ENCODE results near the gene NEO1.
A peak's percentile ranks its signal among the peaks of the same experiment; 100 is the strongest.

The NEO1 gene

DNA sequence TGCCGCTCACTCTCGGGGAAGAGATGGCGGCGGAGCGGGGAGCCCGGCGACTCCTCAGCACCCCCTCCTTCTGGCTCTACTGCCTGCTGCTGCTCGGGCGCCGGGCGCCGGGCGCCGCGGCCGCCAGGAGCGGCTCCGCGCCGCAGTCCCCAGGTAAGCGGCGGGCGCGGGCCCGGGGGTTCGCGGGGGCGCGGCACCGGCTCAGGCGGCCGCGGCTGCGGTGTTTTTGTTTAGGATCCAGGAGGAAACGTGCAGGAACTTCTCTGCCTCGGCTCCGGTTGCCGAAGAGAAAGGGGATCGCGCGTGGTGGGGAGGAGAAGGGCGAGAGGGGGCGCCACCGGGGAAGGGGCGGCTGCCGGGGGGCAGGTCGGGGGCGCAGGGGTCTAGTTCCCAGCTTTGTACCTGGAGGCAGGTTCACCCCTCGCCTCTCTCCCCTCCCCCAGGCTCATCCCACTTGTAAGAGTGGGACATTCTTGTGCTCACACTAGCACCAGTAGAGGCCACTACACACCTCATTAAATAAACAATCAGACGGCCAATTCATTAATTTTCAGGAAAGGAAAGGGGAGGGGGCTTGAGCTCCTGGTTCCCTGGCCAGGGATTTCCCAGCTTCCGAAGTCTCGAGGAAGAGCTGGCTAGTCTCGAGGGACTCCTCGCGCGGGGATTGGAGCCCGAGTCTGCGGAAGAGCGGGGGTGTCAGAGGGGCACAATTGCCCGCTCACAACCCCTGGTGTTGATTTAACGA, 562 bp downstream of the NEO1 start:
- peaks cover 12% of the 10 kb centered on the region for H3K27me3 ChIP-seq (ENCODE audit: insufficient read depth, low read length)
- H3K9ac ChIP-seq (ENCODE audit: low read depth, low read length): peak overlapping the region; percentile 87
- peak overlapping the region; percentile 88; the same call in 1 of the 2 replicates for H3K27ac ChIP-seq (ENCODE audit: low read depth, low read length)
- H3K36me3 ChIP-seq (ENCODE audit: insufficient read depth, low read length): no peaks in the 10 kb centered on the region
- under 1% methylated on average over 54 of the region's 61 CpGs for WGBS
- peaks cover 21% of the 10 kb centered on the region for H3K4me1 ChIP-seq (ENCODE audit: insufficient read depth, low read length)
- peak overlapping the region; percentile 91 for H3K4me3 ChIP-seq (ENCODE audit: low read length)
- H3K9me3 ChIP-seq (ENCODE audit: insufficient read depth, low read depth, low read length): no peaks in the 10 kb centered on the region

GRCh38 chr15:73053398-73053723, 1.1 kb downstream of the NEO1 start:
- H3K4me3 ChIP-seq (ENCODE audit: low read length): peak overlapping the region; percentile 91
- H3K9ac ChIP-seq (ENCODE audit: low read depth, low read length): peak overlapping the region; percentile 87
- no peaks in the 10 kb centered on the region for H3K36me3 ChIP-seq (ENCODE audit: insufficient read depth, low read length)
- H3K27ac ChIP-seq (ENCODE audit: low read depth, low read length): no peak overlapping the region
- peaks cover 12% of the 10 kb centered on the region for H3K27me3 ChIP-seq (ENCODE audit: insufficient read depth, low read length)
- peaks cover 21% of the 10 kb centered on the region for H3K4me1 ChIP-seq (ENCODE audit: insufficient read depth, low read length)
- no peaks in the 10 kb centered on the region for H3K9me3 ChIP-seq (ENCODE audit: insufficient read depth, low read depth, low read length)
- 3% methylated on average over 7 of the region's 8 CpGs for WGBS

DNA sequence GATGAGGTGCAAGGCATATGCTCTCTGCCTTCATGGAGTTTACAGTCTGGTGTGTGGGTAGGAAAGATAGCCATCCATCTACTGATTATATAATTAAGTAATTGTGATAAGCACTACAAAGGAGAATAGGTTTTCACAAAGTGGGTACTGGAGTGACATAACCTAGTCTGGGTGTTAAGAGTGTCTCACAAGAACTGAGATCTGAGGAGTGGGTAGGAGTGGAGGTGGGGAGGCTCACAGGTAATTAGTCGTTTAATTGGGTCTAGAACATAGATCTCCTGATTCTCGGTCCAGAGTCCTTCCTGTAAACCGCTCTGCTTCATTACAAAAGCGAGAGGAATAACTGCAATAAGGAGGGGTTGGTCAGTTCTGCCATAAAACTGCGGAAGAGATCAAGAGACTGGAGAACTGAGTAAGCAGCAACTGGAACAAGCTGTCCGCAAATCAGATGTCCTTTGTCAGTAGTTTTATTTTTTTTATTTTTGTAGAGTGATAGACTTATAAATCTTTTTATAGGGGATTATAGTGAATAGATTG, 2.2 kb downstream of the NEO1 start:
- 90% methylated on average over 6 of the region's 6 CpGs for WGBS
- Histone ChIP-seq H3K27me3 (ENCODE audit: insufficient read depth, low read length) (peaks cover 12% of the 10 kb centered on the region), H3K9me3 (ENCODE audit: insufficient read depth, low read depth, low read length) (no peaks in the 10 kb centered on the region), H3K4me1 (ENCODE audit: insufficient read depth, low read length) (peaks cover 15% of the 10 kb centered on the region), H3K27ac (ENCODE audit: low read depth, low read length) (no peak overlapping the region), H3K36me3 (ENCODE audit: insufficient read depth, low read length) (no peaks in the 10 kb centered on the region), H3K4me3 (ENCODE audit: low read length) (no peak overlapping the region), H3K9ac (ENCODE audit: low read depth, low read length) (no peak overlapping the region)

- no peaks in the 10 kb centered on the region for H3K9me3 ChIP-seq (ENCODE audit: insufficient read depth, low read depth, low read length)
- no peaks in the 10 kb centered on the region for H3K36me3 ChIP-seq (ENCODE audit: insufficient read depth, low read length)
- peaks cover 6% of the 10 kb centered on the region for H3K4me1 ChIP-seq (ENCODE audit: insufficient read depth, low read length)
- no peak overlapping the region for H3K4me3 ChIP-seq (ENCODE audit: low read length)
- H3K9ac ChIP-seq (ENCODE audit: low read depth, low read length): no peak overlapping the region
- H3K27ac ChIP-seq (ENCODE audit: low read depth, low read length): no peak overlapping the region
- H3K27me3 ChIP-seq (ENCODE audit: insufficient read depth, low read length): no peaks in the 10 kb centered on the region
- 93% methylated on average over 3 of the region's 3 CpGs for WGBS
Observed at GRCh38 chr15:73056460-73056859, 4.2 kb downstream of the NEO1 start.

DNA sequence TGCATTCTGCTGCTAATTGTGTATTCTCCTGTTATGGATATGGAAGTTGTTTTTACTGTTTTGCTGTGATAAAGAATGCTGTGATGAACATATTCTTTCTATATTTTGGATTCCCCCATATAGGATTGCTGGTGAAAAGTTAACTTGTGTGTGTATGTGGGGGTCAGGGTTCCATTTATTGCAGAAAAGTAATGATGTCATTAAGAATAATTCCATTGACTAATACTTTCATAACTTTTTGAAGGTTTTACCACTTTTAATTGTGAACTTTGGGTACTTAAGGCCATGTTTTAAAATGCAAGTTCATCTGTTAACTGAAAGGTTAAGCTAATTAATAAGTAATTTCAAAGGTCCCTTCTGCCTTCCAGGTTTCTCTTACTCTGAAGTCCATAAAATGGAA, 6.2 kb downstream of the NEO1 start:
- H3K36me3 ChIP-seq (ENCODE audit: insufficient read depth, low read length): no peaks in the 10 kb centered on the region
- no peaks in the 10 kb centered on the region for H3K9me3 ChIP-seq (ENCODE audit: insufficient read depth, low read depth, low read length)
- H3K4me1 ChIP-seq (ENCODE audit: insufficient read depth, low read length): peaks cover 9% of the 10 kb centered on the region
- H3K27me3 ChIP-seq (ENCODE audit: insufficient read depth, low read length): no peaks in the 10 kb centered on the region
- no peak overlapping the region for H3K4me3 ChIP-seq (ENCODE audit: low read length)
- H3K27ac ChIP-seq (ENCODE audit: low read depth, low read length): no peak overlapping the region
- H3K9ac ChIP-seq (ENCODE audit: low read depth, low read length): no peak overlapping the region

DNA sequence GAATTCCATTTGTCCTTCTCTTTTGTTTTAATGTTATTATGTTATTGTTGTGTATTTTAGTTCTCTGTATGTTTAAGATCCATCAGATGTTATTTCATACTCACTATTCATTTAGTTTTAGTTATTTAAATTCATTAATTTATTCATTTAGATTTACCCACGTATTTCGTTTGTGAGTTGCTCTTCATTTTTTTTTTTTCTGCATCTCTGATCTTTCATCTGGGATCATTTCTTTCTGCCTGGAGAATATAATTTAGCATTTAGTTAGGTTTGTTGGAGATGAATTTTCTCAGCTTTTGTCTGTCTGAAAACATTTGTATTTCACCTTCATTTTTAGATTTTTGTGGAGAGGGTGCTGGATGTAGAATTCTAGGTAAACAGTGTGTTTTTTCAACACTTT, 12.9 kb downstream of the NEO1 start:
- no CpG with 5 or more reads among the region's 2 CpGs for WGBS
- H3K27me3 ChIP-seq (ENCODE audit: insufficient read depth, low read length): no peaks in the 10 kb centered on the region

DNA sequence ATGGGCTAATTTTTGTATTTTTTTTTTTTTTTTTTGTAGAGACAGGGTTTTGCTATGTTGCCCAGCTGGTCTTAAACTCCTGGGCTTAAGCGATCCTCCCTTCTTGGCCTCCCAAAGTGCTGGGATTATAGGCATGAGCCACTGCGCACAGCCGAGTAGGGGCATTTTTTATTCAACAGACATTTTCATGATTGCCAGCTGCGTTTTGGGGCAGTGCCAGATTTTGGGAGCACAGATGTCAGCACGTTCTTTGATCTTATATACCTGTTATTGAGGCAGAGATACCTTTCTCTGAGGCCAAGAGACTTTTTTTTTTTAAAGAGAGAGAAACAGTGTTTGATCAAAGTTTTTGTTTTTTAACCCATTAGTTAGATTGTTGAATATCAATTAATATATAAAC, 16.8 kb downstream of the NEO1 start:
- no peaks in the 10 kb centered on the region for H3K4me1 ChIP-seq (ENCODE audit: insufficient read depth, low read length)
- H3K9ac ChIP-seq (ENCODE audit: low read depth, low read length): no peak overlapping the region
- H3K4me3 ChIP-seq (ENCODE audit: low read length): no peak overlapping the region
- H3K27ac ChIP-seq (ENCODE audit: low read depth, low read length): no peak overlapping the region
- 98% methylated on average over 5 of the region's 5 CpGs for WGBS
- H3K27me3 ChIP-seq (ENCODE audit: insufficient read depth, low read length): no peaks in the 10 kb centered on the region
- H3K36me3 ChIP-seq (ENCODE audit: insufficient read depth, low read length): no peaks in the 10 kb centered on the region
- H3K9me3 ChIP-seq (ENCODE audit: insufficient read depth, low read depth, low read length): no peaks in the 10 kb centered on the region

More for the DNA sequence above, 12.9 kb downstream of the NEO1 start:
- H3K4me3 ChIP-seq (ENCODE audit: low read length): no peak overlapping the region
- H3K4me1 ChIP-seq (ENCODE audit: insufficient read depth, low read length): peaks cover 3% of the 10 kb centered on the region; the same call in 1 of the 2 replicates
- no peaks in the 10 kb centered on the region for H3K9me3 ChIP-seq (ENCODE audit: insufficient read depth, low read depth, low read length)
- no peak overlapping the region for H3K9ac ChIP-seq (ENCODE audit: low read depth, low read length)
- H3K27ac ChIP-seq (ENCODE audit: low read depth, low read length): no peak overlapping the region
- no peaks in the 10 kb centered on the region for H3K36me3 ChIP-seq (ENCODE audit: insufficient read depth, low read length)

DNA sequence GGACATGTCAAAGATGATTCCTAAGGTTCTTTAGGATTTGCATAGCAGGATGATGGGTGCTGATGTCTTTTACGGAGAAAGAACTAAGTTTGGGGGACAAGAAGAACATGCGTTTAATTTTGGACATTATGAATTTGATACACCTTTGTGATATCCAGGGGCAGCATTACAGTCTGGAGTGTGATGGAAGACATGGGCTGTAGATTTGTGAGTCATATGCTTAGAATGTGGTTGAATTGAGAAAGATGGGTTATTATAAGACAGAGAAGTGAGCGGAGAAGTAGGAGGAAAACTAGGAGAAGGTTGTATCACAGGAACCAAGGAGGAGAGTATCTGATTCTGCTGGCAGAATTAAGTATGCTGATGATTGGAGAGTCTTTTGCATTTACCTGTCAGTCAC, 20.6 kb downstream of the NEO1 start:
- WGBS: 94% methylated on average over 3 of the region's 3 CpGs
- no peak overlapping the region for H3K9ac ChIP-seq (ENCODE audit: low read depth, low read length)
- H3K27me3 ChIP-seq (ENCODE audit: insufficient read depth, low read length): no peaks in the 10 kb centered on the region
- H3K4me3 ChIP-seq (ENCODE audit: low read length): no peak overlapping the region
- no peaks in the 10 kb centered on the region for H3K9me3 ChIP-seq (ENCODE audit: insufficient read depth, low read depth, low read length)
- H3K4me1 ChIP-seq (ENCODE audit: insufficient read depth, low read length): no peaks in the 10 kb centered on the region
- no peak overlapping the region for H3K27ac ChIP-seq (ENCODE audit: low read depth, low read length)
- H3K36me3 ChIP-seq (ENCODE audit: insufficient read depth, low read length): no peaks in the 10 kb centered on the region

GRCh38 chr15:73074241-73074640, 22.0 kb downstream of the NEO1 start:
- H3K9ac ChIP-seq (ENCODE audit: low read depth, low read length): no peak overlapping the region
- H3K27ac ChIP-seq (ENCODE audit: low read depth, low read length): no peak overlapping the region
- H3K4me3 ChIP-seq (ENCODE audit: low read length): no peak overlapping the region
- peaks cover 12% of the 10 kb centered on the region; the same call in 1 of the 2 replicates for H3K4me1 ChIP-seq (ENCODE audit: insufficient read depth, low read length)
- WGBS: 86% methylated on average over 2 of the region's 4 CpGs
- H3K27me3 ChIP-seq (ENCODE audit: insufficient read depth, low read length): no peaks in the 10 kb centered on the region
- no peaks in the 10 kb centered on the region for H3K36me3 ChIP-seq (ENCODE audit: insufficient read depth, low read length)
- no peaks in the 10 kb centered on the region for H3K9me3 ChIP-seq (ENCODE audit: insufficient read depth, low read depth, low read length)

DNA sequence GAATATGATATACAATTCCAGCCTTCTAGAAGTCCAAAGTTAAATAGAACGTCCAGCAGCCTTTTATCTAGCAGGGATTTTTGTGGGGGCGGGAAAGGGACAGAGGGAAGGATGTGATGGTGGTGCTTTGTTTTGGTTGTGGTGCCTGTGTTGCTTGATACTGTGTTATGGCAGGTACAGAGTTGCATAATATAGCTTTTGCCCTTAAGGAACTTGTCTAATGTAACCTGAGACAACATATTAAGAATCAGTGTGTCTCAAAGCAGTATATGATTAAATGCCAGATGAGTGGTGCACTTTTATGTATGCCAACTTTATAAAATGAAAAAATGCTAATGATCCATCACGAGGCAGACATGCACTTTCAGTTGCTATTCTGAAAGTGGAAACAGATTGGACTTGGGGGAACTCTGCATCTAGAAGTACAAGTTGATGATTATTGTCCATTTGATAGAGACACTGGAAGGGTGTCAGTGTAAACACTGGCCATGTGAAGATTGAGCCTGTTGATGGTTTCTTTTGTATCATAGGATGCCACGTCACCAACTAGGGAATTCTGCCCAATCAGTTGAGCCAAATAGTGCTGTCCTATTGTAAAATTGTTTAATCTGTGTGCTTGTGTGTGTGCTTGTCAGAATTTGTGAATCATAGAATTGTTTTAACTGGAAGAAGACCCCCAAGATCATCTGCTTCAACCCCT, 23.0 kb downstream of the NEO1 start:
- WGBS: 90% methylated on average over 4 of the region's 4 CpGs
- Histone ChIP-seq H3K4me3 (ENCODE audit: low read length) (no peak overlapping the region), H3K9me3 (ENCODE audit: insufficient read depth, low read depth, low read length) (no peaks in the 10 kb centered on the region), H3K27me3 (ENCODE audit: insufficient read depth, low read length) (no peaks in the 10 kb centered on the region), H3K27ac (ENCODE audit: low read depth, low read length) (no peak overlapping the region), H3K9ac (ENCODE audit: low read depth, low read length) (no peak overlapping the region), H3K36me3 (ENCODE audit: insufficient read depth, low read length) (no peaks in the 10 kb centered on the region), H3K4me1 (ENCODE audit: insufficient read depth, low read length) (peaks cover 12% of the 10 kb centered on the region; the same call in 1 of the 2 replicates)

DNA sequence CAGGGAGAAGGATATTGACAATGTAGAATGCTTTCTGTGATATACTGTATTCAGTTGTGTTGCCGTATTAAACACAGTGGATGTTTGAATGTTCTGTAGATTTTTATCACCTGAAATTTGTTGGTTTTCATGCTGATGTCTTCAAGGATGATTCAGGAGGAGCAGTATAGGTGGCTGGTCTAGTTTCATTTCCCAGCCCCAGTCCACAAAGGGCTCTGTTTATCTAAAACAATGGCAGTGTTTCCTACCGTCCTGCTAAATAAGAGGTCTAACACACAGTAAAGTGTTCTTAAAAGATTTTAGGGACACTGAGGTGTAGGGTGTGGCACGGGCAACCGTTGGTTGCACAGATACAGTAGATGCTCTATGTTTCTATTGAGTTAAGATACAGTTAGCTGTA, 26.0 kb downstream of the NEO1 start:
- H3K9ac ChIP-seq (ENCODE audit: low read depth, low read length): no peak overlapping the region
- WGBS: 93% methylated on average over 4 of the region's 4 CpGs
- no peaks in the 10 kb centered on the region for H3K36me3 ChIP-seq (ENCODE audit: insufficient read depth, low read length)
- H3K4me3 ChIP-seq (ENCODE audit: low read length): no peak overlapping the region
- peaks cover 12% of the 10 kb centered on the region for H3K4me1 ChIP-seq (ENCODE audit: insufficient read depth, low read length)
- no peaks in the 10 kb centered on the region for H3K9me3 ChIP-seq (ENCODE audit: insufficient read depth, low read depth, low read length)
- no peaks in the 10 kb centered on the region for H3K27me3 ChIP-seq (ENCODE audit: insufficient read depth, low read length)
- no peak overlapping the region for H3K27ac ChIP-seq (ENCODE audit: low read depth, low read length)

Data from HUES64 (cell line).